ENCODE measurements around the gene MICU1.

The MICU1 gene

DNA sequence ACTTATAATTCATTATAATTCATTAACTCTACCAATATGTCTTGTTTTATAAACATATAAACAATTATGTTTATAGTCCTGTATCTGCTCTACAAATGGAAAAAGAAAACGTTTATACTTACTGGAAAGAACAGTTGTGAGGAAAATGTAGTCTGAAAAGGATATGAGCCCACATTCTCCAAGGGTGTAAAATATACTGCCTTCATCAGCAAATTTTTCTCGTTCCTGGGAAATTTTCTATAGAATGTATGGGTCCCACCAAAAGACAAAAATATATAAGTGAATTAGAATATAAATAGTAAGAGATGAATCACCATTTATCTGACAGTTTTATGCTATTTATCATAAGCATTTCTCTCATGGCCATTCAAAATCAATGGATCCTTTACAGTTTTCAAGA lies 117.8 kb downstream of the MICU1 start:
- TF ChIP-seq CTCF (IDR thresholded peaks at IDR 0.05; ENCODE audit: poor library complexity, severe bottlenecking) = no peak
- Histone ChIP-seq H3K27me3 (ENCODE audit: insufficient read depth, poor library complexity, severe bottlenecking) (no peaks in the 10 kb centered on the region), H3K9me3 (ENCODE audit: severe bottlenecking) (peaks cover 5% of the 10 kb centered on the region), H3K27ac (ENCODE audit: poor library complexity, severe bottlenecking) (no peak overlapping the region), H3K4me1 (ENCODE audit: insufficient read depth, poor library complexity, severe bottlenecking) (no peaks in the 10 kb centered on the region), H3K36me3 (ENCODE audit: low read depth) (no peaks in the 10 kb centered on the region), H3K4me3 (ENCODE audit: severe bottlenecking) (no peak overlapping the region)
- DNase-seq (ENCODE audit: low spot score) (no peak), ATAC-seq (ENCODE audit: low read depth) (no peak)

DNA sequence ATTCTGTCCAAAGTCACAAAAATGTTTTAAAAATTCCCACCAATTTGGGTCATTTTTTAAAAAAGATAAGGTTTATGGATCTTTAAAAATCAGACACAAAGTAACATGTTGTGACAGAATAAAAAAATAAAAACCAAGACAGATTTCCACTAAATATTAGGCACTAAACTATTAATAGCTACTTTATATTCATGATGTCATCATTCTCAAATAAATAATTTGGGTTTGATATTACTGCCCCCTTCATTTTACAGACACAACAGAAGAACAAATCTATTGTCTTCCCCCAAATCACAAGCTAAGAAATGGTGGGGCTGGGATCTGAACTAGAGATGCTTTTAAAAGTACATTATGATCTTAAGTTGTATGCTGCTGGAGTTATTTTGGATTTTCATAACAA lies 119.4 kb downstream of the MICU1 start:
- Histone ChIP-seq H3K4me1 (ENCODE audit: insufficient read depth, poor library complexity, severe bottlenecking) (no peaks in the 10 kb centered on the region), H3K27me3 (ENCODE audit: insufficient read depth, poor library complexity, severe bottlenecking) (no peaks in the 10 kb centered on the region), H3K27ac (ENCODE audit: poor library complexity, severe bottlenecking) (no peak overlapping the region), H3K9me3 (ENCODE audit: severe bottlenecking) (peaks cover 5% of the 10 kb centered on the region), H3K36me3 (ENCODE audit: low read depth) (no peaks in the 10 kb centered on the region), H3K4me3 (ENCODE audit: severe bottlenecking) (no peak overlapping the region)
- DNase-seq (ENCODE audit: low spot score) = no peak
- ATAC-seq (ENCODE audit: low read depth) = no peak
- TF ChIP-seq CTCF (IDR thresholded peaks at IDR 0.05; ENCODE audit: poor library complexity, severe bottlenecking) = no peak

DNA sequence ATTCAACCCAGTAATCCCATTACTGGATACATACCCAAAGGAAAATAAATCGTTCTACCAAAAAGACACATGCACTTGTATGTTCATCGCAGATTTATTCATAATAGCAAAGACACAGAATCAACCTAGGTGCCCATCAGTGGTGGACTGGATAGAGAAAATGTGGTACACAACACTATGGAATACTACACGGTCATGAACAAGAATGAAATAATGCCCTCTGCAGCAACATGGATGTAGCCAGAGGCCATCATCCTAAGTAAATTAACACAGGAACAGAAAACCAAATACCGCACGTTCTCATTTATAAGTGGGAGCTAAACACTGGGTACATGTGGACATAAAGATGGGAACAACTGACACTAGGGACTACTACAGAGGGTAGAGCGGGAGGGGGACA lies 120.4 kb downstream of the MICU1 start:
- H3K4me1 ChIP-seq (ENCODE audit: insufficient read depth, poor library complexity, severe bottlenecking) = no peaks in the 10 kb centered on the region
- TF ChIP-seq CTCF (IDR thresholded peaks at IDR 0.05; ENCODE audit: poor library complexity, severe bottlenecking) = no peak
- no peak overlapping the region for H3K4me3 ChIP-seq (ENCODE audit: severe bottlenecking)
- no peak overlapping the region for H3K27ac ChIP-seq (ENCODE audit: poor library complexity, severe bottlenecking)
- H3K27me3 ChIP-seq (ENCODE audit: insufficient read depth, poor library complexity, severe bottlenecking) = no peaks in the 10 kb centered on the region
- DNase-seq (ENCODE audit: low spot score) (no peak), ATAC-seq (ENCODE audit: low read depth) (no peak)
- no peaks in the 10 kb centered on the region for H3K36me3 ChIP-seq (ENCODE audit: low read depth)
- peaks cover 5% of the 10 kb centered on the region for H3K9me3 ChIP-seq (ENCODE audit: severe bottlenecking)

DNA sequence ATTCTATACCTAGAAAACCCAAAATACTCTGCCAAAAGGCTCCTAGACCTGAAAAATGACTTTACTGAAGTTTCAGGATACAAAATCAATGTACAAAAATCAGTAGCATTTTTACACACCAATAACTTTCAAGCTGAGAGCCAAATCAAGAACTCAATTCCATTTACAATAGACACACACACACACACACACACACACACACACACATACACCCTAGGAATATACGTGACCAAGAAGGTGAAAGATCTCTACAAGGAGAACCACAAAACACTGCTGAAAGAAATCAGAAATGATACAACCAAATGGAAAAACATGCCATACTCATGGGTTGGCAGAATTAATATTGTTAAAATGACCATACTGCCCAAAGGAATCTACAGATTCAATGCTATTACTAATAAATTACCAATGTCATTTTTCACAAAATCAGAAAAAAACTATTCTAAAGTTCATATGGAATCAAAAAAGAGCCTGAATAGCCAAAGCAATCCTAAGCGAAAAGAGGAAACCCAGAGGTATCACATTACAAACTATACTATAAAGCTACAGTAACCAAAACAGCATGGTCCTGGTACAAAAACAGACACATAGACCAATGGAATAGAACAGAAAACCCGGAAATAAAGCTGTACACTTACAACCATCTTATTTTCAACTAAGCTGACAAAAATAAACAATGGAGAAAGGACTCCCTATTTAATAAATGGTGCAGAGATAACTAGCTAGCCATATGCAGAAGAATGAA lies 122.0 kb downstream of the MICU1 start:
- H3K4me1 ChIP-seq (ENCODE audit: insufficient read depth, poor library complexity, severe bottlenecking) = no peaks in the 10 kb centered on the region
- H3K36me3 ChIP-seq (ENCODE audit: low read depth) = no peaks in the 10 kb centered on the region
- no peak for TF ChIP-seq CTCF (IDR thresholded peaks at IDR 0.05; ENCODE audit: poor library complexity, severe bottlenecking)
- no peak overlapping the region for H3K27ac ChIP-seq (ENCODE audit: poor library complexity, severe bottlenecking)
- no peak overlapping the region for H3K4me3 ChIP-seq (ENCODE audit: severe bottlenecking)
- H3K27me3 ChIP-seq (ENCODE audit: insufficient read depth, poor library complexity, severe bottlenecking) = no peaks in the 10 kb centered on the region
- DNase-seq (ENCODE audit: low spot score) (no peak), ATAC-seq (ENCODE audit: low read depth) (no peak)
- H3K9me3 ChIP-seq (ENCODE audit: severe bottlenecking) = peaks cover 5% of the 10 kb centered on the region

- Histone ChIP-seq H3K4me1 (ENCODE audit: insufficient read depth, poor library complexity, severe bottlenecking) (no peaks in the 10 kb centered on the region), H3K27me3 (ENCODE audit: insufficient read depth, poor library complexity, severe bottlenecking) (no peaks in the 10 kb centered on the region), H3K4me3 (ENCODE audit: severe bottlenecking) (no peak overlapping the region), H3K36me3 (ENCODE audit: low read depth) (no peaks in the 10 kb centered on the region), H3K9me3 (ENCODE audit: severe bottlenecking) (peaks cover 5% of the 10 kb centered on the region), H3K27ac (ENCODE audit: poor library complexity, severe bottlenecking) (no peak overlapping the region)
- no peak for TF ChIP-seq CTCF (IDR thresholded peaks at IDR 0.05; ENCODE audit: poor library complexity, severe bottlenecking)
- DNase-seq (ENCODE audit: low spot score) = no peak
- ATAC-seq (ENCODE audit: low read depth) = no peak
Observed at GRCh38 chr10:72503241-72503640, 122.6 kb downstream of the MICU1 start.
